Measurements from ENCODE around the gene HRK.

The HRK gene

GRCh38 chr12:116919247-116919661 is 38.0 kb upstream of the HRK start:
- no peak for FAIRE-seq
- no peak for TF ChIP-seq POLR2A (IDR thresholded peaks at IDR 0.05; ENCODE audit: low read depth, low read length)
- TF ChIP-seq POLR2AphosphoS5 (IDR thresholded peaks at IDR 0.05; ENCODE audit: low read depth, low read length): no peak
- no peak for TF ChIP-seq TAF1 (IDR thresholded peaks at IDR 0.05; ENCODE audit: borderline replicate concordance, low read depth, low read length)
- no peak for DNase-seq (ENCODE audit: insufficient read length)

DNA sequence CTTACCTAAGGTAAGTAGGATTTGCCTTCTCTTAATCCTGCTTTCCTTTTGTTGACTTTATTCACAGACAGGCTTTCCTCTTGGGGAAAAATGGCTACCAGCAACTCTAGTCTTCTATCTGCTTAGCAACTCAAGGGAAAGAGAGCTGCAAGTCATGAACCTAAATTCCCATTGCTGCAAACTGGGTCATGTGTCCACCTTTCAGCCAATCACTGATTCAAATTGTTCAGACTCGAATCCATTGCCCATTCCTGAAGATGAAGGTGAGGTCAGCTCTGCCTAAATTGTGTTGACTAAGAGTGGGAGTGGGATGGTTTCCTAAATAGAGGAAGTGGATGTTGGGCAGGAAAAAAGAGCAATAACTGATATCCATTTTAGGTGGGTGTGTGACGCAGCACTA is 37.2 kb upstream of the HRK start:
- DNase-seq (ENCODE audit: insufficient read length) (no peak), FAIRE-seq (no peak)
- TF ChIP-seq TAF1 (IDR thresholded peaks at IDR 0.05; ENCODE audit: borderline replicate concordance, low read depth, low read length): no peak
- no peak for TF ChIP-seq POLR2AphosphoS5 (IDR thresholded peaks at IDR 0.05; ENCODE audit: low read depth, low read length)
- TF ChIP-seq POLR2A (IDR thresholded peaks at IDR 0.05; ENCODE audit: low read depth, low read length): no peak

DNA sequence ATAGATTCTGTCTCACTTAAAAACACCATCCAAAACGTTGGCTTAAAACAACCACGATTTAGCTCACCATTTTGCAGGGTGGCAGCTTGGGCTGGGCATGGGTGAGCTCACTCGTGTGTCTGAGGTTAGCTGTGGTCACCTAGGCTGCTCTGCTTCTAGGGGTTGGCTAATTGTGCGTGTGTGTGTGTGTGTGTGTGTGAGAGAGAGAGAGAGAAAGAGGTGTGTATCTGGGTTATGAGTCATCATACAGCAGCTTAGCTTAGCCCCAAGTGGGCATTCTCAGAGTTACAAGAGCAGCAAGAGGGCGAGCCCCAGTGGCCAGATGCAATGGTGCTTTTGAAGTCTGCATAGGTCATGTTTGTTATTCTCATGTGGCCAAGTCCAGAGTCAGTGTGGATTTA is 35.5 kb upstream of the HRK start:
- DNase-seq (ENCODE audit: insufficient read length) (no peak), FAIRE-seq (no peak)
- TF ChIP-seq POLR2AphosphoS5 (IDR thresholded peaks at IDR 0.05; ENCODE audit: low read depth, low read length) (no peak), POLR2A (IDR thresholded peaks at IDR 0.05; ENCODE audit: low read depth, low read length) (no peak)

- TF ChIP-seq POLR2AphosphoS5 (IDR thresholded peaks at IDR 0.05; ENCODE audit: low read depth, low read length) (no peak), POLR2A (IDR thresholded peaks at IDR 0.05; ENCODE audit: low read depth, low read length) (no peak), TAF1 (IDR thresholded peaks at IDR 0.05; ENCODE audit: borderline replicate concordance, low read depth, low read length) (no peak)
- no peak for FAIRE-seq
- no peak for DNase-seq (ENCODE audit: insufficient read length)
These were observed 34.9 kb upstream of the HRK start for GRCh38 chr12:116916122-116916521.

DNA sequence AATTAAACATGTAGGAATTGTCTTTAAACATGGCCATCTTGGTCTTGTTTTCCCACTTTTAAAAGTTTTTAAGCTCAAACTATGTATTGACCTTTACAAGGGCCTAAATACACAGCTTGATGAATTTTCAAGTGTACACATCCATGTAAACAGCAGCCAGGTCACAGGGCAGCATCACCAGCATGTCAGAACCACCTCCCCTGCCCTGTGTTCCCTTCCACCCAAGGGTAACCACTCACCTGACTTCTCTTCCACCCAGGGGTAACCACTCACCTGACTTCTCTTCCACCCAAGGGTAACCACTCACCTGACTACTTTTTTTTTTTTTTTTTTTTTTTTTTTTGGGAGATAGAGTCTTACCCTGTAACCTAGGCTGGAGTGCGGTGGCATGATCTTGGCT is 34.1 kb upstream of the HRK start:
- TF ChIP-seq TAF1 (IDR thresholded peaks at IDR 0.05; ENCODE audit: borderline replicate concordance, low read depth, low read length) (no peak), POLR2A (IDR thresholded peaks at IDR 0.05; ENCODE audit: low read depth, low read length) (no peak), POLR2AphosphoS5 (IDR thresholded peaks at IDR 0.05; ENCODE audit: low read depth, low read length) (no peak)
- no peak for DNase-seq (ENCODE audit: insufficient read length)
- FAIRE-seq: no peak

DNA sequence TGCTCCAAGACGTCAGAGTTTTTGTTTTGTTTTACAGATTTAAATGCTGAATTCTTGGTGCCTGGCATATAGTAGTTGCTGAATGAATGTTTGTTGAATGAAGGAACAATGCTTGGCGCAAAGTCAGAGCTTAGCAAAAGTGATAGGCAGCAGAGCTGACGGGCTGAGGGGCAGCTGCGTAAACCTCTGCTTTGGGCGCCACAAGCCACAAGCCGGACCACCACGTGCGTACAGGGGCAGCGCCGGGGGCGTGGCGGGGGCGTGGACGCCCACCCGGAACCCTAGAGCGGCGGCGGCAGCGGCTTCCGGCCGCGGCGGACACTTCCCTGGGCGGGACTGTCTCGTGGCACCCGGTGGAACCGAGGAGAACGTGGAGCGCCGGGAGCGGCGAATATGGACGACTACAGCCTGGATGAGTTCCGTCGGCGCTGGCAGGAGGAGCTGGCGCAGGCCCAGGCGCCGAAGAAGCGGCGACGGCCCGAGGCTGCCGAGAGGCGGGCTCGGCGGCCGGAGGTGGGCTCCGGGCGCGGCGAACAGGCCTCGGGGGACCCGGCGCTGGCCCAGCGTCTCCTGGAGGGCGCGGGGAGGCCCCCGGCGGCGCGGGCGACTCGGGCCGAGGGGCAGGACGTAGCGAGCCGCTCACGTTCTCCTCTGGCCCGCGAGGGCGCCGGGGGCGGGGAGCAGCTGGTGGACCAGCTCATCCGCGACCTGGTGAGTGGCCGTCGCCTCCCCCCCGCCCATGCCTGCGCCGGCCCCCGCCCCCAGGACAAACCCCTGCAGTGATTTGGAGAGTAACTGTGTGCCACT is 29.6 kb upstream of the HRK start, which contains the start of gene FBXW8:
FBXW8 (plus strand) TSS at position 306 of the 807 bp plus-strand sequence; CDS start at position 394, 88 bp downstream.
- TF ChIP-seq POLR2A (IDR thresholded peaks at IDR 0.05; ENCODE audit: low read depth, low read length): peak; percentile 61; the same call in 1 of the 2 replicates
- TF ChIP-seq POLR2AphosphoS5 (IDR thresholded peaks at IDR 0.05; ENCODE audit: low read depth, low read length): no peak
- peak; percentile 27; the same call in 1 of the 2 replicates for TF ChIP-seq TAF1 (IDR thresholded peaks at IDR 0.05; ENCODE audit: borderline replicate concordance, low read depth, low read length)
- peak; percentile 73 for DNase-seq (ENCODE audit: insufficient read length)
- FAIRE-seq: peak; percentile 93

- TF ChIP-seq POLR2AphosphoS5 (IDR thresholded peaks at IDR 0.05; ENCODE audit: low read depth, low read length) (no peak), TAF1 (IDR thresholded peaks at IDR 0.05; ENCODE audit: borderline replicate concordance, low read depth, low read length) (no peak), POLR2A (IDR thresholded peaks at IDR 0.05; ENCODE audit: low read depth, low read length) (no peak)
- no peak for FAIRE-seq
- no peak for DNase-seq (ENCODE audit: insufficient read length)
These were observed 29.0 kb upstream of the HRK start for GRCh38 chr12:116910280-116910644.

- TF ChIP-seq POLR2AphosphoS5 (IDR thresholded peaks at IDR 0.05; ENCODE audit: low read depth, low read length) (no peak), TAF1 (IDR thresholded peaks at IDR 0.05; ENCODE audit: borderline replicate concordance, low read depth, low read length) (no peak), POLR2A (IDR thresholded peaks at IDR 0.05; ENCODE audit: low read depth, low read length) (no peak)
- FAIRE-seq: no peak
- DNase-seq (ENCODE audit: insufficient read length): no peak
These were observed 25.0 kb upstream of the HRK start for GRCh38 chr12:116906285-116906684.

GRCh38 chr12:116903818-116904217 is 22.6 kb upstream of the HRK start:
- no peak for FAIRE-seq
- DNase-seq (ENCODE audit: insufficient read length): no peak
- no peak for TF ChIP-seq POLR2AphosphoS5 (IDR thresholded peaks at IDR 0.05; ENCODE audit: low read depth, low read length)

DNA sequence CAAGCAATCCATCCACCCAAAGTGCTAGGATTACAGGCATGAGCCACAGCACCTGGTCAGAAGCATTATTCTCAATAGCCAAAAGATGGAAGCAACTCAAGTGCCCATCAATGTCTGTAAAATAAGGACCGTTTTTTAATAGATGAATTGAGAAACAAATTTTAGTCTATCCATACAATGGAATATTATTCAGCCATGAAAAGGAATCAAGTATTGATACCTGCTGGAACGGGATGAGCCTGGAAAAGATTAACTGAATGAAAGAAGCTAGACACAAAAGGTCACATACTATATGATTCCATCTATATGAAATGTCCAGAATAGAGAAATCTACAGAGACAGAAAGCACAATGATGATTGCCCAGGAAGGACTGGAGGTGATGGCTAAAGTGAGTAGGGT is 20.4 kb upstream of the HRK start:
- FAIRE-seq: no peak
- DNase-seq (ENCODE audit: insufficient read length): no peak
- no peak for TF ChIP-seq TAF1 (IDR thresholded peaks at IDR 0.05; ENCODE audit: borderline replicate concordance, low read depth, low read length)
- no peak for TF ChIP-seq POLR2AphosphoS5 (IDR thresholded peaks at IDR 0.05; ENCODE audit: low read depth, low read length)
- no peak for TF ChIP-seq POLR2A (IDR thresholded peaks at IDR 0.05; ENCODE audit: low read depth, low read length)

DNA sequence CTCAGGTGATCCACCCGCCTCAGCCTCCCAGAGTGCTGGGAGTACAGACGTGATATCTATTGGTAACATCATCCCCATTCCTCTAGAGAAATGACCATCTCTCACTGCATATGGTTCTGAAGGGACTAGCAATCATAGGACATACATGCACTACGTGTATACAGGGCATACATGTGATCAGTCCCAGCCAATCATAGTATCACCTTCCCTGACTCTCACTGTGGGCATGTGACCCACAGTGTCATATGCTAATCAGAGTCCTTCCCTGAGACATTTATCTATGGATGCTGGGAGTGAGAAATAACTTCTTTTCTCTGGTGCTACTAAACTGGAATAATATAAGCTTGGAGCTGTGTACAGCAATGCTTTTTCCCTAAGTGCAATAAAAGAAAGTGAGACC is 17.4 kb upstream of the HRK start:
- TF ChIP-seq TAF1 (IDR thresholded peaks at IDR 0.05; ENCODE audit: borderline replicate concordance, low read depth, low read length): no peak
- no peak for TF ChIP-seq POLR2AphosphoS5 (IDR thresholded peaks at IDR 0.05; ENCODE audit: low read depth, low read length)
- TF ChIP-seq POLR2A (IDR thresholded peaks at IDR 0.05; ENCODE audit: low read depth, low read length): no peak
- no peak for DNase-seq (ENCODE audit: insufficient read length)
- no peak for FAIRE-seq

DNA sequence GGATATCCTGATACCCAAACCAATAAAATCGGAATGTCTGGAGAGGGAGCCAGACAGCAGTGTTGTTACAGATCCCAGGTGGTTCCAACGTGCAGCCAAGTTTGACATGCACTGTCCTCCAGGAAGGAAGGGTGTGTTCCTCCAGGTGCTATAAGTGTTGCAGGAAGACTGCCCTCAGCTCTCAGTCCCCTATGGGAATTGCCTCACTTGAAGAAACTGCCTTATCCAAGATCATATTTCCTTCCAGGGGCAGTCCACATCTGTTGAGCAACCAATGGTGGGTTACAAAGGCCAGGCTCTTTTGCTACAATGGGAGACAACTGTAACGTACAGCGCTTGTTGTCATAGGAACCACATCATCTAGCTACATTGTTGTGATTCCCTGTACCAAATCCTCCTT is 16.2 kb upstream of the HRK start:
- FAIRE-seq (no peak), DNase-seq (ENCODE audit: insufficient read length) (no peak)
- TF ChIP-seq POLR2A (IDR thresholded peaks at IDR 0.05; ENCODE audit: low read depth, low read length) (no peak), TAF1 (IDR thresholded peaks at IDR 0.05; ENCODE audit: borderline replicate concordance, low read depth, low read length) (no peak)
